ENCODE measurements around the gene DNM2. TPM values are rescaled to one million over a fixed set of nuclear protein-coding genes. Genes with fewer than 3 reads are reported as not detected.
"Not testable (repeated sequence)": the region's sequence is repeated elsewhere in the genome, so short reads cannot be mapped to it uniquely, and the experiment has no call there.

The DNM2 gene
- total RNA-seq, 3 donors from 2014 or later, result 152 to 161 (median 158) TPM

DNA sequence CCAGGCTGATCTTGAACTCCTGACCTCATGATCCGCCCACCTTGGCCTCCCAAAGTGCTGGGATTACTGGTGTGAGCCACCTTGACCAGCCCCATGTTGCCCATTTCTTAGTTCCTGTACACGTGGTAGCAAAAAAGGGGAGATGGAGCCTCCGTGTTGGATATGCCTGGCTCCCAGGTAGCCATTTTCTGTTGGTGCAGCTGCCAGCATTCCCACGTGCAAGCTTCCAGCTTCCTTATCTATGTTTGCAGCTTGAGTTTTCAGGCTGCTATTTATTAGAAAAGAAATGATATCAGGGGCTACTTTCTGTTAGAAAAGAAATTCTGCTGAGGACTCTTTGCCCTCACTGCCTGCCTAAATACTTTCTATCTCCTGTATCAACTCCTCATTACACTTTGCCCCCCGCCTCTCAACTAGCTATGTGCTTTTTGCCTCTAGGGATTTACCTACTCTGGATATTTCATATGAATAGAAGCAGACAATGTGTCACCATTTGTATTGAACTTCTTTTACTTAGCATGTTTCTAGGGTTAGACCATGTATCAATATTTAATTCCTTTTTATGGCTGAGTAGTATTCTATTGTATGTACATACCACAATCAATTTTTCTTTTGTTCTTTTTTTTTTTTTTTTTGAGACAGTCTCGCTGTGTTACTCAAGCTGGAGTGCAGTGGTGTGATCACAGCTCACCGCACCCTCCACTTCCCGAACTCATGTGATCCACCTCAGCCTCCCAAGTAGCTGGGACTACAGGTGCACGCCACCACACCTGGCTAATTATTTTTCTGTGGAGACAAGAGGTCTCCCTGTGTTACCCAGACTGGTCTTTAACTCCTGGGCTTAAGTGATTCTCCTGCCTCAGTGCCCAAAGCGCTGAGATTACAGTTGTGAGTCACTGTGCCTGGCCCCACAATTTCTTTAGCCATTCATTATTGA lies 121.5 kb downstream of the DNM2 start:
- ATAC-seq, result no peak
- DNase-seq, result no peak
- H3K4me1 Mint-ChIP-seq (ENCODE audit: low read depth), result peaks cover 14% of the 10 kb centered on the region
- peaks cover 4% of the 10 kb centered on the region for H3K27me3 Mint-ChIP-seq (ENCODE audit: low read depth)
- peaks cover 4% of the 10 kb centered on the region for H3K36me3 Mint-ChIP-seq (ENCODE audit: insufficient read depth)
- H3K4me3 Mint-ChIP-seq, result no peak overlapping the region
- peaks cover 9% of the 10 kb centered on the region for H3K9me3 Mint-ChIP-seq

DNA sequence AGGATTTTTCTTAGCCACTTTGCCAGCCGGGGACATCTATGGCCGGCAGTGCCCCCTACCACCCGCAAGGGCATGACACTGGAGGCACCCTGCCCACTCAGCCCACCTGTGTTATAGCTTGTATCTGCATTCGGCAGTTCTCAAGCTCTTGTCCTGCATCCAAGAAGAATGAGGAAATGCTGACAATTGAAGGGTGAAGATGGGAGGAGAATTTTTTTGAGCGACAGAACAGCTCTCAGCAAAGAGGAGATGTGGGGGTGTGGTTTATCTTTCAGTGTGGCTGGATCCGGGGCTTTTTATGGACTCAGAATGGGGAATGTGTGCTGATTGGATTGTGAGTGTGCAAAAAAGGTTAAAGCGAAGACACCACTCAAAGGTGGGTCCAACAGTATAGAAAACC lies 124.9 kb downstream of the DNM2 start:
- Mint-ChIP-seq H3K4me1 (ENCODE audit: low read depth) (no peaks in the 10 kb centered on the region), H3K27me3 (ENCODE audit: low read depth) (peaks cover 4% of the 10 kb centered on the region), H3K9me3 (peaks cover 10% of the 10 kb centered on the region), H3K36me3 (ENCODE audit: insufficient read depth) (peaks cover 4% of the 10 kb centered on the region), H3K4me3 (no peak overlapping the region)
- ATAC-seq, result no peak
- no peak for DNase-seq

DNA sequence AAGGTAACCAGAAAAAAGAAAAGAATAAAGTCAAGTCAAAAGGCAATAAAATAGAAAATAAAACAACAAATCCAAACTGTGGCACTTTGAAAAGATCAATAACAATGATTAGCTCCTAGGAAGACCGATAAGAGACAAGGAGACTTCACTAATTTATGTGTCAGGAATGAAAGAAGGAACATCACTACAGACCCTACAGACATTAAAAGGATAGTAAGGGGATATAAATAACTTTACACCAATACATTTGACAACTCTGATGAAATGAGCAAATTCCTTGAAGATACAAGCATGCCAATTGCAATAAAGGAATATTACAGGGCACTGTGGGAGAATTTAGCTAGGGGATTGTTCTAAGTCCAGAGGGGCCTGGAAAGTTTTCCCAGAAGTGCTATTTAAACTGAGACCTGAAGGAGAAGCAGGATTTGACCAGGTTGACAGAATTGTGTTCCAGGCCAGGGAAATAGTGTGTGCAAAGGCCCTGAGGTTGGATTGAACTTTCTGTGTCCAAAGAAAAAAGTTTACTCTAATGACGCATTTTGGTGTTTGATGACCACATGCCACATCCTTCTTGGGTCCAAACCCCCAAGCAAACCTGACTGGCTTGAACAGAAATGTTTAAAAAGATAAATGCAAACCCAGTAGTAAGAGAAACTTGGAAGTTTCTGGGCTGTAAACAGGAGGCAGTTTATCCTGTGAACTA lies 128.8 kb downstream of the DNM2 start:
- no peak for ATAC-seq

DNA sequence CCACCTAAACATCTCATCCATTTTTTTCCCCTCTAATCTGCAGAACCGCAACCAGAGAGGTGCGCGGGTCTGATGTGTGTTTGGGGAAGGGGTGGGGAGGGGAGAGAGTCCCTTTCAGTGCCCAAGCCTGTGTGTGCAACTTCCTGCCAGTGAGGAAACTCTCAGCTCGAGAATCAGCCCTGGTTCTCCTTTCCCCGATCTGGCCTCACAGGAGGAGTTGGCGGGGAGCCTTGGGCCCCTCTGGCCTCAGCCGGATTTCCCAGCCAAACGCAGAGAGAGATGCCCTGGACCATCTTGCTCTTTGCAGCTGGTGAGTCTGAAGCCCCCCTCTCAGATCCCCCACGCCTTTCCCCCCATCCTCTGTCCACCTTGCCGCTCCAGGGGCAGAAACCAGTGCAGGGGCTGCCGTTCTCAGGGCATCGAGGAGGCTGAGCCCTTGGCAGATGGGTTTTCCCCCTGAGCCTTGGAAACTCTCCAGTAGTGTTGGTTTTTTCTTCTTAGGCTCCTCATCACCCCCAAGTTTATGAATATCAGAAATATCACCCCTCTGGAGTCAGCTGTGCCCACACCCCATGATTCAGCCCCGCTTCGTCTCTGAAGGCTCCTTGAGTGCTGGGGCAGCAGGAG lies 130.5 kb downstream of the DNM2 start, which contains the start of gene C19orf38:
TSS of gene C19orf38 (plus strand) at position 186 of the 627 bp plus-strand sequence. CDS start at position 280, 94 bp downstream.
- H3K9me3 Mint-ChIP-seq, result peaks cover 6% of the 10 kb centered on the region
- peaks cover 2% of the 10 kb centered on the region for H3K36me3 Mint-ChIP-seq (ENCODE audit: insufficient read depth)
- H3K4me1 Mint-ChIP-seq (ENCODE audit: low read depth), result peaks cover 4% of the 10 kb centered on the region
- DNase-seq (no peak), ATAC-seq (peak; percentile 38 to 70)
- no peak within 1 kb of the TSS for H3K4me3 Mint-ChIP-seq
- peaks cover 3% of the 10 kb centered on the region for H3K27me3 Mint-ChIP-seq (ENCODE audit: low read depth)

More for the DNA sequence above, 128.8 kb downstream of the DNM2 start:
- Mint-ChIP-seq H3K9me3 (peaks cover 6% of the 10 kb centered on the region), H3K4me3 (no peak overlapping the region), H3K27me3 (ENCODE audit: low read depth) (peaks cover 4% of the 10 kb centered on the region), H3K4me1 (ENCODE audit: low read depth) (peaks cover 4% of the 10 kb centered on the region), H3K36me3 (ENCODE audit: insufficient read depth) (peaks cover 2% of the 10 kb centered on the region)
- DNase-seq, result no peak

DNA sequence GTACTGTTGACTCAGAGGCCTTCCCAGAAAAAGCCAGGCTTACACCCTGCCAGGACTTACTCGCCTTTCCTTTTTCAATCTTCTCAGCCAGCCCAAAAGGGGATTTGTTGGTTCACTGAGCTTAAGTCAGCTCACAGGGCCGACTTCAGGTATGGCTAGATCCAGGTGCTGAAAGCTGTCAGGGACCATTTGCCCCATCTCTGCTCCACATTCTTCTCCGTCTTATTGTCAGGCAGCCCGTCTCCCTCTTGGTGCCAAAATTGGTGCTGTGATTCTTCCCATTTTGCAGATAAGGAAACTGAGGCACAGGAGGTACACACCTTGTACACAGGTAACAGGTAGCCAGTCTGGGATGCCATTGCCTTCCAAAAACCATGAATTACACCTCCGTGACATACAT lies 132.8 kb downstream of the DNM2 start:
- no peak for ATAC-seq
- H3K27me3 Mint-ChIP-seq (ENCODE audit: low read depth), result no peaks in the 10 kb centered on the region
- peaks cover 6% of the 10 kb centered on the region for H3K9me3 Mint-ChIP-seq
- no peak overlapping the region for H3K4me3 Mint-ChIP-seq
- peaks cover 4% of the 10 kb centered on the region for H3K4me1 Mint-ChIP-seq (ENCODE audit: low read depth)
- no peak for DNase-seq
- peaks cover 2% of the 10 kb centered on the region for H3K36me3 Mint-ChIP-seq (ENCODE audit: insufficient read depth)

DNA sequence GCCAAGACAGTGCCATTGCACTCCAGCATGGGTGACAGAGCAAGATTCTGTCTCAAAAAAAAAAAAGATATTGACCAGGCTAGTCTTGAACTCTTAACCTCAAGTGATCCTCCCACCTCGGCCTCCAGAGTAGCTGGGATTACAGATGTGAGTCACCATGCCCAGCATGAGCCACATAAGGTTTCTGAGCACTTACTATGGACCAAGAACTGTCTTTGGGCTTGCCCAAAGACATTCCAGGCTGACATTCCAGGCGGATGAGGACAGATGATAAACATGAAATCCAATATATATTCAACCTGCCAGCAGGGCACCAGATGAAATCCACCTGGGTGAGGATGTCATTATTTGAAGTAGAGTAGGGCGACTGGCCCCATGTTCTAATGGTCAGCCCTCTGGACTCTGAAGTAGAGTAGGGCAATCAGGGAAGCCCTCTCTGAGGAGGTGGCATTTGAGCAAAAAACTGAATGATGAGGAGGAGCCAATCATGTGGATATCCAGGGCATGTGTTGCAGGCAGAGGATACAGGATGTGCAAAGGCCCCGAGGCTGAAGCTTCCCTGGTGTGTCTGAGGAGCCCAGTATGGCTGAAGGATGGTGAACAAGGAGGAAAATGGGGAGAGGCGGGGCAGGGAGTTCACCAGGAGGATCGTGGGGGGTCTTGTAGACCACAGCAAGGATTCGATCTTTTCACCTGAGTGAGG lies 134.4 kb downstream of the DNM2 start:
- H3K36me3 Mint-ChIP-seq (ENCODE audit: insufficient read depth), result no peaks in the 10 kb centered on the region
- no peaks in the 10 kb centered on the region for H3K27me3 Mint-ChIP-seq (ENCODE audit: low read depth)
- H3K9me3 Mint-ChIP-seq, result no peaks in the 10 kb centered on the region
- no peak for DNase-seq
- peaks cover 4% of the 10 kb centered on the region for H3K4me1 Mint-ChIP-seq (ENCODE audit: low read depth)
- H3K4me3 Mint-ChIP-seq, result no peak overlapping the region
- no peak for ATAC-seq

DNA sequence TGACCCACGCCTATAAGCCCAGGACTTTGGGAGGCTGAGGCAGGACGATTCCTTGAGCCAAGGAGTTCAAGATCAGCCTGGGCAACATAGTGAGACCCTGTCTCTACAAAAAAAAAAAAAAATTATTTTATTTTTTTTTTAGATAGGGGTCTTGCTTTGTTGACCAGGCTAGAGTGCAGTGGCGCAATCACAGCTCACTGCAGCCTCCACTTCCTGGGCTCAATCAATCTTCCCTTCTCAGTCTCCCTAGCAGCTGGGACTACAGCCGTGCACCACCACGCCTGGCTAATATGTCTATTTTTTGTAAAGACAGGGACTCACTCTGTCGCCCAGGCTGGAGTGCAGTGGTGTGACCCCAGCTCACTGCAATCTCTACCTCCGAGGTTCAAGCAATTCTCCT lies 135.1 kb downstream of the DNM2 start:
- no peaks in the 10 kb centered on the region for H3K9me3 Mint-ChIP-seq
- H3K27me3 Mint-ChIP-seq (ENCODE audit: low read depth), result no peaks in the 10 kb centered on the region
- no peak for DNase-seq
- no peak overlapping the region for H3K4me3 Mint-ChIP-seq
- no peaks in the 10 kb centered on the region for H3K36me3 Mint-ChIP-seq (ENCODE audit: insufficient read depth)
- H3K4me1 Mint-ChIP-seq (ENCODE audit: low read depth), result peaks cover 4% of the 10 kb centered on the region
- ATAC-seq, result no peak

DNA sequence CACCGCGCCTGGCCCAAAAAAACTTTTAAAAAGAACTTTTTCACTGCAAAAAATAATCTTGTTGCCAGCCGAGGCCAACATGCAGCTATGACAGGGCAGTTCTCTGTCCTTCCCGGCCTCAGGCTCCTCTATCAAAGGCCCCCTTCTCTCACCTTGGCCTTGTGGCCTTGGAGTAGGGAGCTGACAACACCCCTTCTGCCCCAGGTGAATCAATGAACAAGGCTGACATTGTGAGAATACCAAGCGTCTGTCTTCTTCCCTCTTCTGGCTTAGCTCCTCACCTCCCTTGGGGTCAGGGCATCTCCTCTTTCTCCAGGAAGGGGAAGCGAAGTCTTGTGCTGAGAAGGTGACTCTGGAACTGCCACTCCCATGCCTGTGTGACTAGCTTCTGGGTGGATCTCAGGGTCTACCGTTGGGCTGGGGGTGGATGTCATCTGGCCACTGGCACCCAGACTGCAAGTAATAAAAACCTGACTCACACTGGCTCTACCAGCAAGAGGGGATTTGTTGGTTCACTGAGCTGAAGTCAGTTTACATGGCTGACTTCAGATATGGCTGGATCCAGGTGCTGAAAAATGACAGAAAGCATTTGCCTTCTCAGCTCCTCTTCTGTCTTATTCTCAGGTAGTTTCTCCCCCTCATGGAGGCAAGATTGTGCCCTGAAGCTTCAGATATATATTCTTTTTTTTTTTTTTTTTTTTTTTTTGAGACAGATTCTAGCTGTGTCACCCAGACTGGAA lies 136.6 kb downstream of the DNM2 start:
- no peak for DNase-seq
- ATAC-seq, result no peak
- Mint-ChIP-seq H3K27me3 (ENCODE audit: low read depth) (no peaks in the 10 kb centered on the region), H3K4me3 (no peak overlapping the region), H3K9me3 (no peaks in the 10 kb centered on the region), H3K4me1 (ENCODE audit: low read depth) (no peaks in the 10 kb centered on the region), H3K36me3 (ENCODE audit: insufficient read depth) (no peaks in the 10 kb centered on the region)

DNA sequence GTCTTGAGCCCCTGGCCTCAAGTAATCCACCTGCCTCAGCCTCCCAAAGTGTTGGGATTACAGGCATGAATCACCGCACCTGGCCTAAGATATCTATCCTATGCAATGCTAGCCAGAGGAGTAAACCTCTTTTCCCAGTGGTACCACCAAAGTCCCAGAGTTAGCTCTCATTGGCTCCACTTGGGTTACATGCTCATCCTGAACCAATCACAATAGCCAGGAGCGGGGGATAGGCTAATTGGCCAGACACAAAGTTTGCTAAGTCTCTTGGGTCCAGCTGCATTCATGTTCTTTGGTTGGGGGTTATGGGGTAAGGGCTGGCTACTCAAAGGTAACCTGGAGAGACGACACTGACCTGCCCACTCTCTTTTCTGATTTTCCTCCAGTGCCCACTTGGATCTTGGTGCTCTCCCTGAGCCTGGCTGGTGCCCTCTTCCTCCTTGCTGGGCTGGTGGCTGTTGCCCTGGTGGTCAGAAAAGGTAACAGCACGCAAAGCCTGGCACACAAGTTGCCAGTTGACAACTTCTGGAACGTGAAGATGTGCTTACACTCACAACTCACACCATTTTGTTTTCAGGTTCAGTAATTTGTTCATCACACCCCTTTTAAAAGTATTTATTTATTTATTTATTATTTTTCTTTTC lies 138.1 kb downstream of the DNM2 start:
- Mint-ChIP-seq H3K4me3 (no peak overlapping the region), H3K36me3 (ENCODE audit: insufficient read depth) (no peaks in the 10 kb centered on the region), H3K9me3 (no peaks in the 10 kb centered on the region), H3K4me1 (ENCODE audit: low read depth) (no peaks in the 10 kb centered on the region), H3K27me3 (ENCODE audit: low read depth) (no peaks in the 10 kb centered on the region)
- no peak for DNase-seq
- ATAC-seq, result no peak

DNA sequence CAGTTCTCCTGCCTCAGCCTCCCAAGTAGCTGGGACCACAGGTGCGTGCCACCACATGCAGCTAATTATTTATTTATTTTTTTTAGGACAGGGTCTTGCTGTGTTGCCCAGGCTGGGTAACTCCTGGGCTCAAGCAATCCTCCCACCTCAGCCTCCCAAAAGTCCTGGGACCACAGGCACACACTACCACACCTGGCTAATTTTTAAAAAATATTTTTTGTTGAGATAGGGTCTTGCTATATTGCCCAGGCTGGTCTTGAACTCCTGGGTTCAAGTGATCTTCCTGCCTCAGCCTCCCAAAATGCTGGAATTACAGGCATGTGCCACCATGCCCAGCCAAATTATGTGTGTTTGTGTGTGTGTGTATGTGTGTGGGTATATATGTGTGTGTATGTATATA lies 139.0 kb downstream of the DNM2 start:
- not testable (repeated sequence) for H3K36me3 Mint-ChIP-seq (ENCODE audit: insufficient read depth); H3K4me1 Mint-ChIP-seq (ENCODE audit: low read depth); DNase-seq; H3K27me3 Mint-ChIP-seq (ENCODE audit: low read depth); H3K9me3 Mint-ChIP-seq; ATAC-seq; H3K4me3 Mint-ChIP-seq

DNA sequence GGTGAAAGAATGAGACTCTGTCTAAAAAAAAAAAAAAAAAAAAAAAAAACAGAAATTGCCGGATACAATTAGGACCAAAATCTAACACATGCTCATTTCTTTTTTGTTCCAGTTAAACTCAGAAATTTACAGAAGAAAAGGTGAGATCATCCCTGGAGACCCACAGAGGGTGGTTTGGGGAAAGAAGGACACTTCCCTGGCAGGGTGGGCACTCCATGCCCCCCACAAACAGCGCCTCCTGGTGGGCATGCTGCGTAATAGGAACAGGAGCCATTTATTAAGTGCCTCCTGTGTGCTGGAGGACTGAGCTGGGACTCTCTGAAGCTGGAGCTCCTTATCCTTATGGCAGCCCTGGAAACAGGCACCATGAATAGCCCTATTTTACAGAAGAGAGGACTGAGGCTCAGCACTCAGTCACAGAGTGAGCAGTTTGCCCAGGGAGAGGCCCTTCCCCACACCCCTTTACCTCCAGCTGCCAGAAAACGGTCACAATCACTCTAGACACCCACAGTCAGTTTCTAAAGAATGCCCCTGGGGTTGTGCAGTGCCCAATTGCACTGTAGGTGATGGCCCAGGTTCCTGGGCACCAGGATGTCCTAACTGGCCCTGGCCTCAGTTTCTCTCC lies 140.4 kb downstream of the DNM2 start:
- H3K4me1 Mint-ChIP-seq (ENCODE audit: low read depth), result no peaks in the 10 kb centered on the region
- ATAC-seq (no peak), DNase-seq (no peak)
- H3K9me3 Mint-ChIP-seq, result no peaks in the 10 kb centered on the region
- no peak overlapping the region for H3K4me3 Mint-ChIP-seq
- no peaks in the 10 kb centered on the region for H3K36me3 Mint-ChIP-seq (ENCODE audit: insufficient read depth)
- no peaks in the 10 kb centered on the region for H3K27me3 Mint-ChIP-seq (ENCODE audit: low read depth)

DNA sequence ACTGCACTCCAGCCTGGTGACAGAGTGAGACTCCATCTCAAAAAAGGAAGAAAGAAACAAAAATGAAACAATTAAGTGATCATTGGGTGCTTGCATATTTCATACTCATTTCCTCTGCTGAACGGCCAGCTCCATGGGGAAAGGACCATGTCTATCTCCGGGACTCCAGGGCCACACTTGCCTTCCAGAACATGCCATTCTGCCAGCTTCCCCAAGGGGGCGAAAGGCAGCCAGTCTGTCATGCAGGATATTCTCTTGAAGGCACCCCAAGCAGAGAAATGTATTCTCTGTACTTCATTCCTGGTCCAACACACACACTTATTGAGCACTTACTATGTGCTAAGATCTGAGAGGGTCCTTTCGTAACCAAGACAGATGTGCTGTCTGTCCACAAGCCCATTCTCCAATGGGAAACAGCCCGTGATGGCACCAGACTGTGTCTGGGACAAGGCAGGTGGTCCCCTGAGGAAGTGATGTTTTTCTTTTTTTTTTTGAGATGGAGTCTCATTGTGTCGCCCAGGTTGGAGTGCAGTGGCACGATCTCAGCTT lies 143.3 kb downstream of the DNM2 start:
- no peak for DNase-seq
- no peaks in the 10 kb centered on the region for H3K27me3 Mint-ChIP-seq (ENCODE audit: low read depth)
- ATAC-seq, result peak in 1 of 2 donors; percentile 51

More for the DNA sequence above, 143.3 kb downstream of the DNM2 start:
- peaks cover 7% of the 10 kb centered on the region for H3K4me1 Mint-ChIP-seq (ENCODE audit: low read depth)
- no peaks in the 10 kb centered on the region for H3K36me3 Mint-ChIP-seq (ENCODE audit: insufficient read depth)
- H3K9me3 Mint-ChIP-seq, result no peaks in the 10 kb centered on the region
- H3K4me3 Mint-ChIP-seq, result no peak overlapping the region

Data from activated T-cell treated with anti-CD3 and anti-CD28 coated beads, Interleukin-2, amount 50 U/mL, for 4 hours (primary cell).